Measurements from ENCODE around the gene ATP8B1.

DNA sequence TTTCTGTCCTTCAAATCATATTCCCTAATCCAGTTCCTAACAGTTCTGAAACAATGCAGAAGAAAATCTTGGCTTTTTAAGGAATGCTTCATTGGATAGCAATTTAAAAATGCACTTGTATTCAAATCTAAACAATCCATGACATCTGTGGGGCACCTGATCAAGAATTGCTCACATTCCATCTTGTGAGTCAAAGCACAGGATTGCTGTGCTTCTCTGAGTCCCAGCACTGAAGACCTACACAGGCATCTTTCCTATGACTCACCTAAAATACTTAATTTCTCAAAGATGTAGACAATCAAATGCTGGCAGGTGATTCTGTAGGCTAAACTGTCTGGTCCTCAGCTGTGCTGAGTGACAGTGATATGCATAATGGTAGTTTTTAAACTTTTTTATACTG lies 10.1 kb upstream of the ATP8B1 start:
- TF ChIP-seq, protein P1, sequence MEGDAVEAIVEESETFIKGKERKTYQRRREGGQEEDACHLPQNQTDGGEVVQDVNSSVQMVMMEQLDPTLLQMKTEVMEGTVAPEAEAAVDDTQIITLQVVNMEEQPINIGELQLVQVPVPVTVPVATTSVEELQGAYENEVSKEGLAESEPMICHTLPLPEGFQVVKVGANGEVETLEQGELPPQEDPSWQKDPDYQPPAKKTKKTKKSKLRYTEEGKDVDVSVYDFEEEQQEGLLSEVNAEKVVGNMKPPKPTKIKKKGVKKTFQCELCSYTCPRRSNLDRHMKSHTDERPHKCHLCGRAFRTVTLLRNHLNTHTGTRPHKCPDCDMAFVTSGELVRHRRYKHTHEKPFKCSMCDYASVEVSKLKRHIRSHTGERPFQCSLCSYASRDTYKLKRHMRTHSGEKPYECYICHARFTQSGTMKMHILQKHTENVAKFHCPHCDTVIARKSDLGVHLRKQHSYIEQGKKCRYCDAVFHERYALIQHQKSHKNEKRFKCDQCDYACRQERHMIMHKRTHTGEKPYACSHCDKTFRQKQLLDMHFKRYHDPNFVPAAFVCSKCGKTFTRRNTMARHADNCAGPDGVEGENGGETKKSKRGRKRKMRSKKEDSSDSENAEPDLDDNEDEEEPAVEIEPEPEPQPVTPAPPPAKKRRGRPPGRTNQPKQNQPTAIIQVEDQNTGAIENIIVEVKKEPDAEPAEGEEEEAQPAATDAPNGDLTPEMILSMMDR (IDR thresholded peaks at IDR 0.05 in 4 of 5, conservative IDR thresholded peaks at IDR 0.05 in 1 of 5): no peak
- TF ChIP-seq POLR2A (IDR thresholded peaks at IDR 0.05): no peak

Data from gastrocnemius medialis (tissue), 4 donors.